HUES6 (cell line): Measurements from ENCODE around the gene SV2B.
"Not testable (repeated sequence)": the region's sequence is repeated elsewhere in the genome, so short reads cannot be mapped to it uniquely, and the experiment has no call there.

Source experiments
- H3K27ac ChIP-seq: 2 replicates; pipeline ENCODE4 v1.7.0; 2013; ENCODE audit warnings: low read depth, mild to moderate bottlenecking, low read length, inconsistent platforms
- H3K27me3 ChIP-seq: 2 replicates; pipeline ENCODE4 v1.6.1; 2013; ENCODE audit warnings: low read length; ENCODE audit not compliant: control insufficient read depth, insufficient read depth
- H3K36me3 ChIP-seq: 2 replicates; pipeline ENCODE4 v1.6.1; 2013; ENCODE audit warnings: low read length; ENCODE audit not compliant: control insufficient read depth, insufficient read depth
- H3K4me1 ChIP-seq: 2 replicates; pipeline ENCODE4 v1.6.1; 2013; ENCODE audit warnings: low read length; ENCODE audit not compliant: control insufficient read depth, insufficient read depth
- H3K4me3 ChIP-seq: 2 replicates; pipeline ENCODE4 v1.5.1; 2013; ENCODE audit warnings: low read depth, low read length
- H3K9ac ChIP-seq: one replicate; pipeline ENCODE4 v1.6.1; 2013; ENCODE audit warnings: mild to moderate bottlenecking, low read length
- H3K9me3 ChIP-seq: 2 replicates; pipeline ENCODE4 v1.6.1; 2013; ENCODE audit warnings: low read depth, low read length; ENCODE audit not compliant: control insufficient read depth, insufficient read depth

The SV2B gene

GRCh38 chr15:91336687-91337086 is 236.6 kb downstream of the SV2B start:
- no peak overlapping the region for H3K27ac ChIP-seq
- no peaks in the 10 kb centered on the region for H3K36me3 ChIP-seq
- H3K27me3 ChIP-seq: no peaks in the 10 kb centered on the region
- H3K4me1 ChIP-seq: no peaks in the 10 kb centered on the region
- no peak overlapping the region for H3K4me3 ChIP-seq
- H3K9me3 ChIP-seq: no peaks in the 10 kb centered on the region
- H3K9ac ChIP-seq: no peak overlapping the region

- Histone ChIP-seq H3K9ac (no peak overlapping the region), H3K27me3 (no peaks in the 10 kb centered on the region), H3K4me3 (no peak overlapping the region), H3K27ac (no peak overlapping the region), H3K4me1 (no peaks in the 10 kb centered on the region), H3K9me3 (no peaks in the 10 kb centered on the region), H3K36me3 (no peaks in the 10 kb centered on the region)
Observed at GRCh38 chr15:91338766-91339165, 238.7 kb downstream of the SV2B start.

- Histone ChIP-seq H3K27ac (no peak overlapping the region), H3K9me3 (no peaks in the 10 kb centered on the region), H3K4me1 (no peaks in the 10 kb centered on the region), H3K36me3 (no peaks in the 10 kb centered on the region), H3K4me3 (no peak overlapping the region), H3K9ac (no peak overlapping the region), H3K27me3 (no peaks in the 10 kb centered on the region)
Observed at GRCh38 chr15:91342097-91342496, 242.0 kb downstream of the SV2B start.

- H3K4me3 ChIP-seq, H3K4me1 ChIP-seq, H3K27me3 ChIP-seq, H3K9ac ChIP-seq, H3K27ac ChIP-seq, H3K9me3 ChIP-seq, H3K36me3 ChIP-seq: not testable (repeated sequence)
Observed at GRCh38 chr15:91344912-91345311, 244.9 kb downstream of the SV2B start.

GRCh38 chr15:91345736-91346135 is 245.7 kb downstream of the SV2B start:
- Histone ChIP-seq H3K27ac (no peak overlapping the region), H3K4me1 (no peaks in the 10 kb centered on the region), H3K9ac (no peak overlapping the region), H3K27me3 (no peaks in the 10 kb centered on the region), H3K9me3 (no peaks in the 10 kb centered on the region), H3K4me3 (no peak overlapping the region), H3K36me3 (no peaks in the 10 kb centered on the region)

GRCh38 chr15:91346259-91346658 is 246.2 kb downstream of the SV2B start:
- Histone ChIP-seq H3K4me3 (no peak overlapping the region), H3K9me3 (no peaks in the 10 kb centered on the region), H3K4me1 (no peaks in the 10 kb centered on the region)

GRCh38 chr15:91348752-91349500 is 248.9 kb downstream of the SV2B start:
- no peaks in the 10 kb centered on the region for H3K9me3 ChIP-seq
- H3K36me3 ChIP-seq: no peaks in the 10 kb centered on the region
- no peak overlapping the region for H3K9ac ChIP-seq
- H3K4me1 ChIP-seq: no peaks in the 10 kb centered on the region
- no peak overlapping the region for H3K27ac ChIP-seq
- H3K27me3 ChIP-seq: no peaks in the 10 kb centered on the region
- no peak overlapping the region for H3K4me3 ChIP-seq

More at GRCh38 chr15:91346259-91346658, 246.2 kb downstream of the SV2B start:
- Histone ChIP-seq H3K9ac (no peak overlapping the region), H3K36me3 (no peaks in the 10 kb centered on the region), H3K27ac (no peak overlapping the region), H3K27me3 (no peaks in the 10 kb centered on the region)
